H9 (cell line): ENCODE measurements around the gene FAAP100. TPM values are rescaled to one million over a fixed set of nuclear protein-coding genes. Genes with fewer than 3 reads are reported as not detected.

Experiments used
- DNase-seq: peaks from one replicate; pipeline ENCODE4 v3.0.0-alpha.2; 2017
- H2AFZ ChIP-seq: one replicate; pipeline ENCODE4 v1.6.1; 2013; ENCODE audit warnings: mild to moderate bottlenecking, low read length, control low read depth, moderate library complexity
- H2AK5ac ChIP-seq: 2 replicates; pipeline ENCODE4 v1.6.1; 2013; ENCODE audit warnings: low read length, control low read depth, mixed read lengths; ENCODE audit not compliant: insufficient read length
- H2BK120ac ChIP-seq: one replicate; pipeline ENCODE4 v1.6.1; 2013; ENCODE audit warnings: low read depth, mild to moderate bottlenecking, low read length, control low read depth, inconsistent platforms; ENCODE audit not compliant: poor library complexity, severe bottlenecking
- H2BK12ac ChIP-seq: 2 replicates; pipeline ENCODE4 v1.6.1; 2013; ENCODE audit warnings: low read length, control low read depth, mixed read lengths, low read depth; ENCODE audit not compliant: insufficient read length
- H2BK15ac ChIP-seq: 2 replicates; pipeline ENCODE4 v1.6.1; 2013; ENCODE audit warnings: low read depth, low read length, control low read depth
- H2BK20ac ChIP-seq: one replicate; pipeline ENCODE4 v1.6.1; 2013; ENCODE audit warnings: low read depth, mild to moderate bottlenecking, low read length, control low read depth, inconsistent platforms; ENCODE audit not compliant: poor library complexity, severe bottlenecking
- H2BK5ac ChIP-seq: 2 replicates; pipeline ENCODE4 v1.6.1; 2013; ENCODE audit warnings: low read length, control low read depth, mixed read lengths; ENCODE audit not compliant: insufficient read length
- H3K14ac ChIP-seq: 2 replicates; pipeline ENCODE4 v1.6.1; 2013; ENCODE audit warnings: low read length, control low read depth; ENCODE audit not compliant: insufficient read depth
- H3K18ac ChIP-seq: 2 replicates; pipeline ENCODE4 v1.6.1; 2013; ENCODE audit warnings: low read depth, mild to moderate bottlenecking, mixed read lengths, low read length, control low read depth; ENCODE audit not compliant: insufficient read length
- H3K23ac ChIP-seq: 2 replicates; pipeline ENCODE4 v1.6.1; 2013; ENCODE audit warnings: low read length, control low read depth, mixed read lengths, low read depth; ENCODE audit not compliant: insufficient read length
- H3K23me2 ChIP-seq: 2 replicates; pipeline ENCODE4 v1.6.1; 2013; ENCODE audit warnings: low read depth, mild to moderate bottlenecking, mixed read lengths, low read length, control low read depth; ENCODE audit not compliant: insufficient read length, poor library complexity, severe bottlenecking
- H3K27ac ChIP-seq: 2 replicates; pipeline ENCODE4 v1.5.1; 2013; ENCODE audit warnings: low read length, control low read depth, mixed read lengths, low read depth; ENCODE audit not compliant: insufficient read length
- H3K27me3 ChIP-seq: 2 replicates; pipeline ENCODE4 v1.6.1; 2013; ENCODE audit warnings: low read length, control low read depth, inconsistent platforms; ENCODE audit not compliant: insufficient read depth
- H3K4ac ChIP-seq: 2 replicates; pipeline ENCODE4 v1.6.1; 2013; ENCODE audit warnings: low read depth, mild to moderate bottlenecking, control low read depth, inconsistent platforms, low read length, moderate library complexity
- H3K4me1 ChIP-seq: 2 replicates; pipeline ENCODE4 v1.6.1; 2013; ENCODE audit warnings: low read length, control low read depth, inconsistent platforms; ENCODE audit not compliant: insufficient read depth
- H3K4me2 ChIP-seq: 2 replicates; pipeline ENCODE4 v1.6.1; 2013; ENCODE audit warnings: low read length, control low read depth, mixed read lengths; ENCODE audit not compliant: insufficient read length, insufficient read depth
- H3K56ac ChIP-seq: 2 replicates; pipeline ENCODE4 v1.6.1; 2013; ENCODE audit warnings: low read depth, mild to moderate bottlenecking, mixed read lengths, low read length, control low read depth; ENCODE audit not compliant: insufficient read length
- H3K79me1 ChIP-seq: 2 replicates; pipeline ENCODE4 v1.6.1; 2013; ENCODE audit warnings: low read depth, mild to moderate bottlenecking, moderate library complexity, low read length, control low read depth, inconsistent platforms; ENCODE audit not compliant: insufficient read depth, poor library complexity, severe bottlenecking
- H3K79me2 ChIP-seq: 2 replicates; pipeline ENCODE4 v1.6.1; 2013; ENCODE audit warnings: low read length, control low read depth, inconsistent platforms; ENCODE audit not compliant: insufficient read depth
- H3K9ac ChIP-seq: 2 replicates; pipeline ENCODE4 v1.6.1; 2013; ENCODE audit warnings: low read length, control low read depth, mixed read lengths; ENCODE audit not compliant: insufficient read length; ENCODE audit errors: extremely low read depth
- H3K9me3 ChIP-seq: one replicate; pipeline ENCODE4 v1.6.1; 2013; ENCODE audit warnings: low read depth, low read length, inconsistent platforms; ENCODE audit not compliant: control insufficient read depth
- H3T11ph ChIP-seq: one replicate; pipeline ENCODE4 v1.6.1; 2013; ENCODE audit warnings: mild to moderate bottlenecking, low read length, control low read depth, inconsistent platforms
- H4K20me1 ChIP-seq: one replicate; pipeline ENCODE4 v1.6.1; 2013; ENCODE audit not compliant: control insufficient read depth, insufficient read length, insufficient read depth
- H4K5ac ChIP-seq: 2 replicates; pipeline ENCODE4 v1.6.1; 2013; ENCODE audit warnings: low read depth, mild to moderate bottlenecking, mixed read lengths, low read length, control low read depth; ENCODE audit not compliant: insufficient read length
- H4K8ac ChIP-seq: replicated peaks from 2 replicates; pipeline ENCODE4 v1.6.1; 2013; ENCODE audit warnings: low read length, control low read depth, mixed read lengths, low read depth; ENCODE audit not compliant: insufficient read length
- H4K91ac ChIP-seq: 2 replicates; pipeline ENCODE4 v1.6.1; 2013; ENCODE audit warnings: low read depth, mild to moderate bottlenecking, moderate library complexity, mixed read lengths, low read length, control low read depth; ENCODE audit not compliant: insufficient read length
- H3K27ac Mint-ChIP-seq, 3 experiments: 2 replicates in 2 of 3; 3 replicates in 1 of 3; pipeline ENCODE4 v1.8.0; 2020 to 2021; ENCODE audit warnings: mixed read lengths in 3 of 3, mild to moderate bottlenecking in 1 of 3, moderate library complexity in 1 of 3
- H3K27me3 Mint-ChIP-seq: 2 replicates; pipeline ENCODE4 v1.8.0; 2021; ENCODE audit warnings: low read depth, mild to moderate bottlenecking, moderate library complexity, mixed read lengths
- H3K36me3 Mint-ChIP-seq, 3 experiments: 2 replicates in 2 of 3; 3 replicates in 1 of 3; pipeline ENCODE4 v1.8.0; 2020 to 2021; ENCODE audit warnings: low read depth in 3 of 3, mixed read lengths in 3 of 3; ENCODE audit not compliant: insufficient read depth in 1 of 3
- H3K4me1 Mint-ChIP-seq, 2 experiments: 2 replicates each; pipeline ENCODE4 v1.8.0; 2020; ENCODE audit warnings: mixed read lengths in 2 of 2
- H3K4me3 Mint-ChIP-seq, 2 experiments: 2 replicates in 1 of 2; 3 replicates in 1 of 2; pipeline ENCODE4 v1.8.0; 2020 to 2021; ENCODE audit warnings: mild to moderate bottlenecking in 2 of 2, mixed read lengths in 2 of 2, moderate library complexity in 1 of 2
- H3K9me3 Mint-ChIP-seq, 2 experiments: 2 replicates in 1 of 2; 3 replicates in 1 of 2; pipeline ENCODE4 v1.8.0; 2020; ENCODE audit warnings: mild to moderate bottlenecking in 2 of 2, mixed read lengths in 2 of 2, moderate library complexity in 1 of 2
- CTCF ChIP-seq: fragments of 200-600 bp; sonication (generic); conservative IDR thresholded peaks from 3 replicates; pipeline ENCODE4 v1.8.0; 2021; ENCODE audit warnings: antibody characterized with exemption, mild to moderate bottlenecking
- WGBS: extraction: QIAGEN DNeasy Blood & Tissue Kit; methylation state at CpG from one replicate; pipeline ENCODE4 v1.1.7; 2013; ENCODE audit warnings: missing lambda C conversion rate, low lambda C conversion rate, mixed read lengths; ENCODE audit not compliant: insufficient read length; ENCODE audit errors: extremely low coverage; 5-methylcytosine and 5-hydroxymethylcytosine counted together
- total RNA-seq: library from RNA; stranded (reverse); gene quantifications from 2 replicates; pipeline ENCODE4 v1.2.1, GENCODE V29; 2021

The FAAP100 gene
- total RNA-seq, 1 experiment from 2014 or later: 54.0 TPM

DNA sequence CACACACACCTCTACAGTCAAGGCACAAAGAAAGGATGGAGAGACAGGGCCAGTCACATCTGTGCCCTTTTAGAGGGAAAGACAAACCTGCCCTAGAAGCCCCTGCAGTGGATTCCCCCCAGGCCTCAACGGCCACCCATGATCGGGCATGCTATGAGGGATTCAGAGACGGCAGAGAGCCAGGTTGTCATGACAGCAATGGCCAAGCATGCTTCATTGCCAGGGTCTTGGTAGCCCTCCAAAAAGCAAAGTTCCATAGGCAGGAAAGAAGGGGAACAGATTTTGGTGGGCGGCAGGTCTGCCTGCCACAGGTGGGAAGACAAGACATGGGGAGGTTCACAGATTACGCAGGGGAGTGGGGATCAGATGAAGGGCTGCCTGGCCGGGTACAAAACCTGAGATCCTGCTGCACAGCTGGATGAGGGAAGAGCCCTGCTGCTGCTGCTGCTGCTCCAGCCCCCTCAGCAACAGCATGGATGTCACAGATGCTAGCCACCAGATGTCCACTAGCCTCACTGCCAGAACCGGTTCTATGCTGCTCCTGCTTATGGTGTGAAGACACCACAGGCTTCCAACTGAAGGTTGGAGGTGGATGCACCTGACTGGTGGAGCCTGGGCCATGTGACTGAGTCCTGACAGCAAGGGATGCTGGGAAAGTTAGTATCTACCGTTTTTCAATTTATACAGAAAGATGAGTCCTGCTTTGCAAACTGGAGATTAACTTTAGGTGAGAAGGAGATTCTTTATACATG lies 57.4 kb downstream of the FAAP100 start:
- H3K9ac ChIP-seq: no peak overlapping the region
- H4K5ac ChIP-seq: no peak overlapping the region
- H4K8ac ChIP-seq: no peak overlapping the region
- Mint-ChIP-seq H3K4me3 (no peak overlapping the region), H3K9me3 (no peaks in the 10 kb centered on the region), H3K27me3 (peaks cover 40% of the 10 kb centered on the region), H3K27ac (no peak overlapping the region), H3K4me1 (peaks cover 19 to 31% of the 10 kb centered on the region in 2 experiments), H3K36me3 (no peaks in the 10 kb centered on the region)
- H3K56ac ChIP-seq: no peak overlapping the region
- no peaks in the 10 kb centered on the region for H3K79me2 ChIP-seq
- no peak overlapping the region for H2BK20ac ChIP-seq
- no peak overlapping the region for H2BK5ac ChIP-seq
- no peak overlapping the region for H4K91ac ChIP-seq
- H3K23ac ChIP-seq: no peak overlapping the region
- H3K9me3 ChIP-seq: no peaks in the 10 kb centered on the region
- no peak overlapping the region for H2BK15ac ChIP-seq
- H3K27me3 ChIP-seq: no peaks in the 10 kb centered on the region; the same call in 1 of the 2 replicates
- H3K14ac ChIP-seq: no peak overlapping the region
- no peak overlapping the region for H3K4me2 ChIP-seq
- H2AK5ac ChIP-seq: no peak overlapping the region
- no peak overlapping the region for H2AFZ ChIP-seq
- no peak overlapping the region for H2BK12ac ChIP-seq
- H2BK120ac ChIP-seq: no peak overlapping the region
- H3K18ac ChIP-seq: no peak overlapping the region
- no peak overlapping the region for H3T11ph ChIP-seq
- no peak for TF ChIP-seq CTCF
- no peaks in the 10 kb centered on the region for H3K79me1 ChIP-seq
- DNase-seq: no peak
- H3K4me1 ChIP-seq: peaks cover 3% of the 10 kb centered on the region; the same call in 1 of the 2 replicates
- H4K20me1 ChIP-seq: no peaks in the 10 kb centered on the region
- no peak overlapping the region for H3K27ac ChIP-seq
- WGBS: no CpG with 5 or more reads among the region's 8 CpGs
- H3K4ac ChIP-seq: no peak overlapping the region
- H3K23me2 ChIP-seq: peaks cover 1% of the 10 kb centered on the region
